GM12864 (cell line): ENCODE measurements around the gene VSIR.

Experiments
- DNase-seq: peaks from one replicate; pipeline ENCODE4 v3.0.0-alpha.2; 2011; ENCODE audit warnings: low read depth
- H3K4me3 ChIP-seq: 2 replicates; pipeline ENCODE4 v1.5.1; 2011; ENCODE audit warnings: mild to moderate bottlenecking, low read depth, low read length, control low read depth
- CTCF ChIP-seq: IDR thresholded peaks from 2 replicates; pipeline ENCODE4 v1.5.1; 2011; ENCODE audit warnings: low read depth, mild to moderate bottlenecking, moderate library complexity, low read length, control low read depth, inconsistent platforms; ENCODE audit errors: missing control alignments

VSIR gene

GRCh38 chr10:71774916-71775702, 1.8 kb upstream of the VSIR start:
- no peak for TF ChIP-seq CTCF
- no peak for DNase-seq
- no peak overlapping the region for H3K4me3 ChIP-seq

DNA sequence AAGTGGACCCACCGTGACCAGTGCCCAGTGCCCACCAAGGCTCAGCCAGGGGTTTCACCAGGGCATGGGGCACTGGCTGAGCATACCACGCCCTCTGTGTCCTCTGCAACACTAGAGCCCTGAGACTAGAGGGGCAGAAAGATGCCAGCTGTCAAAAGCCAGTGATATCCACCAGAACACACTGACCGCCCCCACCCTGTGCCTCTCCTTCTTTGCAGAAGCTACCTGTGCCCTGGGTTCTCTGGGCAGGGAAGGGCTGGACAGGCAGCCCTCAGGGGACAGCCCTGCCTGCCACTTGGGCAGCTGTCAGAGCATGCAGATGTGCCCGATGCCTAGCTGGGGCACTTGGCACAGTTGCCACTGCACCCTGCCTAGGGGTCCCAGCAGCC, 494 bp downstream of the VSIR start:
- no peak for TF ChIP-seq CTCF
- peak overlapping the region; percentile 64 for H3K4me3 ChIP-seq
- DNase-seq: no peak

GRCh38 chr10:71771821-71772617, 1.3 kb downstream of the VSIR start:
- DNase-seq: no peak
- peak overlapping the region; percentile 64 for H3K4me3 ChIP-seq
- TF ChIP-seq CTCF: no peak

GRCh38 chr10:71771204-71771603, 2.1 kb downstream of the VSIR start:
- no peak for TF ChIP-seq CTCF
- no peak overlapping the region for H3K4me3 ChIP-seq
- DNase-seq: no peak

DNA sequence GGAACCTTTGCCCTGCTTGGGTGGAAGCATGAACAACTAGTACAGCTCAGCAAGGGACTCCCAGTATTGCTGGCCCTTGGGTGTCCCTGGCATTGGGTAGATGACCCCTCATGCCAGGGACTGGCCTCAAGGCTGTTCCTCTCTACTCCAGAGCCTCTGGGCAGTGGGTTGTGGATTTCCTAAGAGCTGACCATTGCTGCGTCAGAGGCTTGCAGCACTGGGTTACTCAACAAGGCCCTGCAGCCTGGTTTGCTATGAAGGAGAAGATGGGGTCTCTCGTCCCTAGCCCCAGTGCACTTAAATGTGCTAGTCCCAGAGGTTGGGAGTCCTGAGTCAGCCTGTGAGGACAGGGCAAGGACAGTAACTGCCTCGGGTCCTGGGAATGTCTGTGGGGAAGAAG, 2.5 kb downstream of the VSIR start:
- no peak for DNase-seq
- TF ChIP-seq CTCF: no peak

GRCh38 chr10:71770255-71770654, 3.1 kb downstream of the VSIR start:
- no peak for TF ChIP-seq CTCF
- DNase-seq: no peak
- H3K4me3 ChIP-seq: no peak overlapping the region

More for the DNA sequence above, 2.5 kb downstream of the VSIR start:
- H3K4me3 ChIP-seq: no peak overlapping the region
